ENCODE measurements around the gene AMIGO2.

GRCh38 chr12:47111854-47112253 is 32.1 kb upstream of the AMIGO2 start:
- TF ChIP-seq POLR2AphosphoS5 (IDR thresholded peaks at IDR 0.05; ENCODE audit: low read depth, low read length) (no peak), CTCF (IDR thresholded peaks at IDR 0.05 in 2 of 3, conservative IDR thresholded peaks at IDR 0.05 in 1 of 3; ENCODE audit: borderline replicate concordance in 1 of 3, insufficient read depth in 1 of 3, low read depth in 2 of 3, low read length in 2 of 3) (no peak), RAD21 (IDR thresholded peaks at IDR 0.05; ENCODE audit: low read depth) (no peak)
